ENCODE measurements around the gene COPZ1. TPM values are rescaled to one million over a fixed set of nuclear protein-coding genes. Genes with fewer than 3 reads are reported as not detected.

COPZ1 gene
- total and polyA plus RNA-seq, 9 of the 15 experiments (the other 6 are each of a cell fraction or from before 2014, with no cell fraction given) = 137 to 487 (median 233) TPM

- TF ChIP-seq USF1 (CRISPR knock-in tag; IDR thresholded peaks at IDR 0.05) (no peak), RUNX1 (IDR thresholded peaks at IDR 0.05; ENCODE audit: low read depth) (no peak), TSC22D4 (tag; IDR thresholded peaks at IDR 0.05) (no peak), KDM4B (IDR thresholded peaks at IDR 0.05; ENCODE audit: borderline replicate concordance in 2 of 2, low read depth in 1 of 2) (no peak), FOXA3 (CRISPR knock-in tag; conservative IDR thresholded peaks at IDR 0.05 in 1 of 2, IDR thresholded peaks at IDR 0.05 in 1 of 2) (no peak), ATF7 (IDR thresholded peaks at IDR 0.05) (0 out of 2 replicates have a peak, but pooled peaks have one; percentile 27), ZFP1 (CRISPR knock-in tag; IDR thresholded peaks at IDR 0.05) (no peak), ZNF766 (CRISPR knock-in tag; conservative IDR thresholded peaks at IDR 0.05) (0 out of 2 replicates have a peak, but pooled peaks have one; percentile 14), SRSF7 (optimal IDR thresholded peaks at IDR 0.05; ENCODE audit: low read depth, low read length) (no peak), BRD9 (IDR thresholded peaks at IDR 0.05; ENCODE audit: low read depth, partially characterized antibody) (peak; percentile 77), TCF7 (IDR thresholded peaks at IDR 0.05; ENCODE audit: borderline replicate concordance) (no peak), TOE1 (IDR thresholded peaks at IDR 0.05; ENCODE audit: borderline replicate concordance) (peak; percentile 23; the same call in 1 of the 2 replicates), TOE1 (CRISPR knock-in tag; IDR thresholded peaks at IDR 0.05; ENCODE audit: borderline replicate concordance, low read depth) (no peak), ZBTB43 (CRISPR knock-in tag; IDR thresholded peaks at IDR 0.05) (no peak), MYC (IDR thresholded peaks at IDR 0.05; ENCODE audit: low read depth, low read length) (no peak), MYC (CRISPR knock-in tag; IDR thresholded peaks at IDR 0.05; ENCODE audit: borderline replicate concordance, low read depth) (no peak), PRMT5 (CRISPR knock-in tag; IDR thresholded peaks at IDR 0.05) (no peak), TGIF2 (CRISPR knock-in tag; IDR thresholded peaks at IDR 0.05) (no peak), ATF1 (CRISPR knock-in tag; IDR thresholded peaks at IDR 0.05) (no peak), ATF1 (tag; IDR thresholded peaks at IDR 0.05) (no peak), FOXA1 (IDR thresholded peaks at IDR 0.05; ENCODE audit: borderline replicate concordance) (no peak), ZFP36 (IDR thresholded peaks at IDR 0.05; ENCODE audit: low read depth, low read length, partially characterized antibody) (peak; percentile 72), ZNF644 (tag; IDR thresholded peaks at IDR 0.05; ENCODE audit: low read depth) (no peak), ZNF174 (CRISPR knock-in tag; IDR thresholded peaks at IDR 0.05) (no peak), NFXL1 (CRISPR knock-in tag; IDR thresholded peaks at IDR 0.05) (no peak), ELF4 (CRISPR knock-in tag; IDR thresholded peaks at IDR 0.05) (no peak), MBD1 (CRISPR knock-in tag; IDR thresholded peaks at IDR 0.05) (no peak), ETV5 (CRISPR knock-in tag; IDR thresholded peaks at IDR 0.05; ENCODE audit: low read depth) (no peak), MTA3 (IDR thresholded peaks at IDR 0.05; ENCODE audit: borderline replicate concordance) (peak; percentile 53; the same call in 1 of the 2 replicates)
Measured at GRCh38 chr12:54394281-54394719, 69.4 kb downstream of the COPZ1 start (continued).
